ENCODE measurements around the gene INHA. TPM values are rescaled to one million over a fixed set of nuclear protein-coding genes. Genes with fewer than 3 reads are reported as not detected.

Gene INHA
- total RNA-seq, 1 donor from 2014 or later = 2.4 TPM

DNA sequence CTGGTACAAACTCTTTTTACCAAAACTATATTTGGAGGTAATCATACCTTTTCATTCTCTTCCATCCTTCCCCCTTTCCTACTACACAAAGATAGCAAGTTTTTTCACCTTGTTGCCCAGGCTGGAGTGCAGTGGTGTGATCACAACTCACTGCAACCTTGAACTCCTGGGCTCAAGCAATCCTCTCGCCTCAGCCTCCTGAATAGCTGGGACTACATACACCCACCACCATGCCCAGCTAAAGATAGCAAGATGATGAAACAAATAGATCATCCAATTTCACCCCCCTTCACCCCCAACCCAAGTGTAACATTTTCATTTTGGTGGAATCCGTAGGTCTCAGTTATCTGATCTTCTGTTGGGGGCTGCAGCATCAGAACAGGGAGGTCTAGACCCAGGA lies 21.0 kb downstream of the INHA start:
- intact Hi-C loops (cut with micrococcal nuclease) = no loop called here
- Histone ChIP-seq H3K27me3 (ENCODE audit: low read depth) (no peaks in the 10 kb centered on the region), H3K4me3 (no peak overlapping the region), H3K9me3 (replicated peaks) (no peaks in the 10 kb centered on the region), H3K27ac (replicated peaks) (no peak overlapping the region), H3K4me1 (peaks cover 19% of the 10 kb centered on the region), H3K36me3 (no peaks in the 10 kb centered on the region)
- no peak for DNase-seq
- TF ChIP-seq CTCF (IDR thresholded peaks at IDR 0.05; ENCODE audit: borderline replicate concordance) = no peak

DNA sequence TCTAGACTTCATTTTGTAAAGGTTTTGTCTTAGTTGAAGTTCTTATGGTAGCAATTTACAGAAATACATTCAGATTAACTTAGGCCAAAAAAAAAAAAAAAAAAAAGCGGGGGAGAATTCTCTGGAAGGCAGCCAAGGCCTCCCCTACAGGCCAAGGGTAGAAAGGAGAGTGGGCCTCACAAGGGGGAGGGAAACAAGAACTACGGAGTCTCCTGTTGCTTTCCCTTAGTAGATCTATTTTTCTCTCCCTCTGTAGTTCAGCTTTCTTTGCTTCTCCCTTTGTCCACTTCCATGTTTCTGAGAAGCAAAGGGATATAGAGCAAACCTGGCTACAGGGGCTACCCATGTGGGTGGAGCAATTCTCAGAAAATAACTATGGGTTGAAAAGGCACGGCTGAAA lies 23.1 kb downstream of the INHA start:
- Histone ChIP-seq H3K27ac (replicated peaks) (peak overlapping the region; percentile 52), H3K27me3 (ENCODE audit: low read depth) (no peaks in the 10 kb centered on the region), H3K4me3 (no peak overlapping the region), H3K9me3 (replicated peaks) (no peaks in the 10 kb centered on the region), H3K36me3 (no peaks in the 10 kb centered on the region), H3K4me1 (peaks cover 25% of the 10 kb centered on the region)
- intact Hi-C loops (cut with micrococcal nuclease) = no loop called here
- no peak for DNase-seq
- TF ChIP-seq CTCF (IDR thresholded peaks at IDR 0.05; ENCODE audit: borderline replicate concordance) = no peak

GRCh38 chr2:219596954-219597551 lies 24.9 kb downstream of the INHA start:
- no peaks in the 10 kb centered on the region for H3K27me3 ChIP-seq (ENCODE audit: low read depth)
- H3K36me3 ChIP-seq = peaks cover 10% of the 10 kb centered on the region
- no peaks in the 10 kb centered on the region for H3K9me3 ChIP-seq (replicated peaks)
- TF ChIP-seq CTCF (IDR thresholded peaks at IDR 0.05; ENCODE audit: borderline replicate concordance) = no peak
- intact Hi-C loops (cut with micrococcal nuclease) = no loop called here
- H3K4me3 ChIP-seq = peak overlapping the region; percentile 81
- H3K27ac ChIP-seq (replicated peaks) = peak overlapping the region; percentile 98
- H3K4me1 ChIP-seq = peaks cover 25% of the 10 kb centered on the region
- DNase-seq = no peak

DNA sequence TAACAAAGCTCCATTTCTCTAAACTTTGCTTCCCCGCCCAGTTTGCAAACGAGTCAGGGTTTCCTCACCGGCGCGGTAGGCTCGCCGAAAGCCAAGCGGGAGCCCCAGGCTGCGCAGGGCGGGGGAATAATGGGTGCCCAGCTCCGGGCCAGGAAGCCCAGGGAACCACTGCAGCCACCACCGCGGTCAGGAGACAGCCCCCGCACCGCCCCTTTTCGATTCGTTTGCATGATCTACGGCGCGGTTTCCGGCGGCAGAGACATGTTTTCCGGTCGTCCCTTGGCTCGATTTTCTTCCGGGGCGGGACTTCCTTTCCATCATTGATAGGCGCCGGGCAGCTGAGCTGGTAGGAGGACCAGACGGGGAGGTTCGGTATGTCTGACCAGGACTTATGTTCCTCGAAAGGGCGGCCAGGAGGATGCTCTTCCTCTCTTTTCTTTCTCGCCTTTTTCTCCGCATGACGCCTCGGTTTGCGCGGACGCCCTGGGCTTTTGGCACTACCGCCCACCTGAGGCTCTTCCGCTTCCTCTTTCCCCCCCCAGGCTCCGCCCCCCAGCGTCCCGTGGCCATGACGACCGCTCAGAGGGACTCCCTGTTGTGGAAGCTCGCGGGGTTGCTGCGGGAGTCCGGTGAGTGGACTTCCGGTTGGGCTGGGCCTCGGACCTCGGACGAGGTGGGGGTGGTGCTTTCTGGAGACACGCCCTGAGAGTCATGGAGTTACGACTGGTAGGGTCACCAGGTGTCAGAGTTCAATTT lies 25.6 kb downstream of the INHA start, which contains the start of gene STK11IP:
Gene STK11IP (plus strand): TSS at position 306 of the 756 bp plus-strand sequence. CDS start 263 bp downstream, at position 569.
- Histone ChIP-seq H3K27me3 (ENCODE audit: low read depth) (no peaks in the 10 kb centered on the region), H3K4me1 (peaks cover 25% of the 10 kb centered on the region), H3K9me3 (replicated peaks) (no peaks in the 10 kb centered on the region), H3K27ac (replicated peaks) (peak within 1 kb of the TSS; percentile 98), H3K36me3 (peaks cover 17% of the 10 kb centered on the region), H3K4me3 (peak within 1 kb of the TSS; percentile 81)
- no peak for TF ChIP-seq CTCF (IDR thresholded peaks at IDR 0.05; ENCODE audit: borderline replicate concordance)
- DNase-seq = peak; percentile 97
- intact Hi-C loops (cut with micrococcal nuclease) = no loop called here

- Histone ChIP-seq H3K27ac (replicated peaks) (peak overlapping the region; percentile 98), H3K4me3 (peak overlapping the region; percentile 81), H3K4me1 (peaks cover 25% of the 10 kb centered on the region), H3K27me3 (ENCODE audit: low read depth) (no peaks in the 10 kb centered on the region), H3K36me3 (peaks cover 24% of the 10 kb centered on the region), H3K9me3 (replicated peaks) (no peaks in the 10 kb centered on the region)
- no peak for TF ChIP-seq CTCF (IDR thresholded peaks at IDR 0.05; ENCODE audit: borderline replicate concordance)
- DNase-seq = no peak
- intact Hi-C loops (cut with micrococcal nuclease) = no loop called here
Measured at GRCh38 chr2:219598308-219599078, 26.4 kb downstream of the INHA start.
